Heart right ventricle (tissue), 16 donors: Measurements from ENCODE around the gene HMCN2. TPM values are rescaled to one million over a fixed set of nuclear protein-coding genes. Genes with fewer than 3 reads are reported as not detected.

Experiments
- ATAC-seq, 8 donors: fragments of 200-7000 bp; cut with Tn5 transposase; one replicate each; pipeline ENCODE4 v1.9.1; 2020; ENCODE audit warnings: mild to moderate bottlenecking in 8 of 8, moderate library complexity in 8 of 8, moderate number of reproducible peaks in 1 of 8
- DNase-seq, 2 donors: peaks; one replicate each; pipeline ENCODE4 v3.0.0-alpha.2; 2020
- H3K27ac ChIP-seq, 10 donors: fragments of 200-600 bp; sonication (generic) in 2 of 10; one replicate each; pipeline versions ENCODE4 v1.5.0 to v1.8.0; 2020 to 2022; ENCODE audit warnings: mild to moderate bottlenecking in 3 of 10
- H3K27me3 ChIP-seq, 7 donors: fragments of 200-600 bp; one replicate each; pipeline ENCODE4 v1.8.0; 2021 to 2022; ENCODE audit warnings: mild to moderate bottlenecking in 2 of 7
- H3K36me3 ChIP-seq, 9 donors: fragments of 200-600 bp; sonication (generic) in 1 of 9; one replicate each; pipeline versions ENCODE4 v1.5.0 to v1.8.0; 2020 to 2022; ENCODE audit warnings: mild to moderate bottlenecking in 2 of 9
- H3K4me1 ChIP-seq, 9 donors: fragments of 200-600 bp; sonication (generic) in 1 of 9; one replicate each; pipeline versions ENCODE4 v1.5.0 to v1.8.0; 2020 to 2022; ENCODE audit warnings: mild to moderate bottlenecking in 4 of 9
- H3K4me3 ChIP-seq, 10 donors: fragments of 200-600 bp; sonication (generic) in 2 of 10; one replicate each; pipeline versions ENCODE4 v1.5.0 to v1.8.0; 2020 to 2022; ENCODE audit warnings: mild to moderate bottlenecking in 7 of 10, moderate library complexity in 2 of 10
- H3K9me3 ChIP-seq, 11 donors: fragments of 200-600 bp in 10 of 11; sonication (generic) in 2 of 11; one replicate each; pipeline versions ENCODE4 v1.5.0 to v1.8.0; 2013 to 2022; ENCODE audit warnings: mild to moderate bottlenecking in 2 of 11, control low read depth in 1 of 11, moderate library complexity in 1 of 11
- WGBS, 2 donors: extraction: QIAGEN DNeasy Blood & Tissue Kit; methylation state at CpG; one replicate each; pipeline ENCODE4 v1.1.7; 2013; ENCODE audit warnings: inconsistent platforms in 1 of 2; 5-methylcytosine and 5-hydroxymethylcytosine counted together
- intact Hi-C, 10 donors: fragments of 100-400 bp; cut with DNase I; formaldehyde crosslinking; loops; one replicate each; pipeline versions ENCODE4 v1.11.1 to v1.14.2; 2022
- polyA plus RNA-seq, 2 donors: library from polyadenylated mRNA; stranded (reverse); fragments of 200-250 nt; gene quantifications; one replicate each; pipeline ENCODE4 v1.2.3, GENCODE V29; 2013
- total RNA-seq, 10 donors: library from RNA; stranded (reverse); fragmentation: NEBNext Ultra II Directional in 3 of 10; extraction: Animal tissue kit (Norgen Biotek cat#: 25700) in 3 of 10; gene quantifications; one replicate each; pipeline versions ENCODE4 v1.2.1 to v1.2.4, GENCODE V29; 2021 to 2023
- TF ChIP-seq, protein P1 (sequence below), 9 donors: fragments of 200-600 bp; sonication (generic) in 2 of 9; IDR thresholded peaks; one replicate each; pipeline versions ENCODE4 v1.5.0 to v1.8.0; 2021 to 2022; ENCODE audit warnings: antibody characterized with exemption in 9 of 9, mild to moderate bottlenecking in 5 of 9, moderate library complexity in 1 of 9
- donor health status: Arrhythmogenic right ventricular cardiomyopathy.
- donor health status: ischemic (EF 13 %, LVEDD 7.1; RV severe dilation, severe dysfunction).
- donor health status: healthy with polysubstance abuse.
- donor health status: DM: no; HTN: yes; CAD: no.
- donor health status: DM: no; HTN: no; CAD: no.
- donor health status: ischemic (EF 25% LVEDD 6.9; RV normal size, moderate dysfunction).
- donor health status: ischemic (EF 25% LVEDD 5.7; RV mildly dilated, moderate dysfunction).
- donor health status: healthy.
- donor health status: DM: yes; HTN: yes; CAD: no.
- donor health status: Ischemic cardiomyopathy.
- donor health status: ischemic (EF 35%, LVEDD 5.7; RV mildly dilated, moderate dysfunction).
- donor health status: nonischemic (EF 11% LVEDD 7.7; RV severe dilation, severe dysfunction).
- donor health status: DM: yes; HTN: yes; CAD: no.
- donor health status: PGD.
- donor health status: ischemic (EF 29% LVEDD 5.4; RV normal size, mild dysfunction).
- donor health status: nonischemic (EF 23%, LVEDD 6.1; RV moderate dilation, normal function).

The HMCN2 gene
- total and polyA plus RNA-seq, 12 donors, result 2.6 to 10.2 (median 4.9) TPM

DNA sequence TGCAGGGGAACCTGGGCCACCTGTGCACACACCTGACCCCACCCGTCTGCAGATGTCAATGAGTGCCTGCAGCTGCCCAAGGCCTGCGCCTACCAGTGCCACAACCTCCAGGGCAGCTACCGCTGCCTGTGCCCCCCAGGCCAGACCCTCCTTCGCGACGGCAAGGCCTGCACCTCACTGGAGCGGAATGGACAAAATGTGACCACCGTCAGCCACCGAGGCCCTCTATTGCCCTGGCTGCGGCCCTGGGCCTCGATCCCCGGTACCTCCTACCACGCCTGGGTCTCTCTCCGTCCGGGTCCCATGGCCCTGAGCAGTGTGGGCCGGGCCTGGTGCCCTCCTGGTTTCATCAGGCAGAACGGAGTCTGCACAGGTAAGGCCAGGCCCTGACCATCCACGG lies 164.7 kb downstream of the HMCN2 start:
- DNase-seq (no peak), ATAC-seq (no peak)
- intact Hi-C loops, result loop anchor here in 1 of 10 donors (10.0 kb wide), 1 partner anchor 55 kb away; no protein-coding TSS in a partner anchor
- Histone ChIP-seq H3K4me1 (peaks cover 2 to 41% (median 23%) of the 10 kb centered on the region in 9 donors), H3K9me3 (no peaks in the 10 kb centered on the region), H3K27me3 (peaks cover 0 to 26% (median 18%) of the 10 kb centered on the region in 7 donors), H3K36me3 (no peaks in the 10 kb centered on the region), H3K27ac (no peak overlapping the region), H3K4me3 (no peak overlapping the region)
- TF ChIP-seq, protein P1, sequence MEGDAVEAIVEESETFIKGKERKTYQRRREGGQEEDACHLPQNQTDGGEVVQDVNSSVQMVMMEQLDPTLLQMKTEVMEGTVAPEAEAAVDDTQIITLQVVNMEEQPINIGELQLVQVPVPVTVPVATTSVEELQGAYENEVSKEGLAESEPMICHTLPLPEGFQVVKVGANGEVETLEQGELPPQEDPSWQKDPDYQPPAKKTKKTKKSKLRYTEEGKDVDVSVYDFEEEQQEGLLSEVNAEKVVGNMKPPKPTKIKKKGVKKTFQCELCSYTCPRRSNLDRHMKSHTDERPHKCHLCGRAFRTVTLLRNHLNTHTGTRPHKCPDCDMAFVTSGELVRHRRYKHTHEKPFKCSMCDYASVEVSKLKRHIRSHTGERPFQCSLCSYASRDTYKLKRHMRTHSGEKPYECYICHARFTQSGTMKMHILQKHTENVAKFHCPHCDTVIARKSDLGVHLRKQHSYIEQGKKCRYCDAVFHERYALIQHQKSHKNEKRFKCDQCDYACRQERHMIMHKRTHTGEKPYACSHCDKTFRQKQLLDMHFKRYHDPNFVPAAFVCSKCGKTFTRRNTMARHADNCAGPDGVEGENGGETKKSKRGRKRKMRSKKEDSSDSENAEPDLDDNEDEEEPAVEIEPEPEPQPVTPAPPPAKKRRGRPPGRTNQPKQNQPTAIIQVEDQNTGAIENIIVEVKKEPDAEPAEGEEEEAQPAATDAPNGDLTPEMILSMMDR (IDR thresholded peaks at IDR 0.05), result no peak
- 96 to 97% methylated on average over 18 of the region's 18 CpGs for WGBS, 2 donors

DNA sequence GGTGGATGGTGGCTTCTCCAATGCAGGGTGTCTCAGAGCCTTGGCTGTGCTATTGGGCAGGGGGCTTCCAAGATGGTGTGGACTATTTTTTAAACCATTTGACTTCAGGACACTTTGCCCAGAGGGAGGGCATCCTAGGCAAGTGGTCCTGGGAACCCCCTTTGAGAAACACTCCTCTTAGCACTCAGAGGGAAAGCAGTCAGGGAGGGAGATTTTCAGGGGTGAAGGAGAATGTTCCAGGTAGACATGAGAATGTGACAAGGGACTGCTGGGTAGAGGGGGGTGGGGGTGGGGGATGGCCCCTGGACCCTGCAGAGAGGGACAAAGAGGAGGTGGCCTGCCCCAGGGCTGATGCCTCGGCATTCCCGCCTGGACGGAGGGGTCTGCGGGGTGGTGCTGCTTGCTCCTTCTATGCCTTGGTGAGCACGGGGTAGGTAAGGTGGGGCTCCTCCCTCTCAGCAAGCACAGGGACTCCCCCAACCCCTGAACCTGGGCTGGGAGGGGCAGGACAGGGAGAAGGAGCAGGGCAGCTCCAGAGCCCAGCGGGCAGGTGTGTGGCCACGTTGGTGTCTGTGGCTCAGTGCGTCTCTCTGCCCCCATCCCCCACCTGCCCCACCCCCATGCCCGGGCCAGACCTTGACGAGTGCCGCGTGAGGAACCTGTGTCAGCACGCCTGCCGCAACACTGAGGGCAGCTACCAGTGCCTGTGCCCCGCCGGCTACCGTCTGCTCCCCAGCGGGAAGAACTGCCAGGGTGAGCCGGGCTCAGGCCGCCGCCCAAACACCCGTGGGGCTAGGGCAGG lies 165.4 kb downstream of the HMCN2 start:
- Histone ChIP-seq H3K4me1 (peaks cover 2 to 38% (median 23%) of the 10 kb centered on the region in 9 donors), H3K27me3 (peaks cover 0 to 26% (median 18%) of the 10 kb centered on the region in 7 donors), H3K36me3 (no peaks in the 10 kb centered on the region), H3K9me3 (no peaks in the 10 kb centered on the region), H3K27ac (no peak overlapping the region), H3K4me3 (no peak overlapping the region)
- ATAC-seq (no peak), DNase-seq (no peak)
- TF ChIP-seq, protein P1 (IDR thresholded peaks at IDR 0.05), result no peak
- 92 to 94% methylated on average over 22 of the region's 22 CpGs for WGBS, 2 donors
- intact Hi-C loops, result loop anchor here in 1 of 10 donors (10.0 kb wide), 1 partner anchor 56 kb away; no protein-coding TSS in a partner anchor

DNA sequence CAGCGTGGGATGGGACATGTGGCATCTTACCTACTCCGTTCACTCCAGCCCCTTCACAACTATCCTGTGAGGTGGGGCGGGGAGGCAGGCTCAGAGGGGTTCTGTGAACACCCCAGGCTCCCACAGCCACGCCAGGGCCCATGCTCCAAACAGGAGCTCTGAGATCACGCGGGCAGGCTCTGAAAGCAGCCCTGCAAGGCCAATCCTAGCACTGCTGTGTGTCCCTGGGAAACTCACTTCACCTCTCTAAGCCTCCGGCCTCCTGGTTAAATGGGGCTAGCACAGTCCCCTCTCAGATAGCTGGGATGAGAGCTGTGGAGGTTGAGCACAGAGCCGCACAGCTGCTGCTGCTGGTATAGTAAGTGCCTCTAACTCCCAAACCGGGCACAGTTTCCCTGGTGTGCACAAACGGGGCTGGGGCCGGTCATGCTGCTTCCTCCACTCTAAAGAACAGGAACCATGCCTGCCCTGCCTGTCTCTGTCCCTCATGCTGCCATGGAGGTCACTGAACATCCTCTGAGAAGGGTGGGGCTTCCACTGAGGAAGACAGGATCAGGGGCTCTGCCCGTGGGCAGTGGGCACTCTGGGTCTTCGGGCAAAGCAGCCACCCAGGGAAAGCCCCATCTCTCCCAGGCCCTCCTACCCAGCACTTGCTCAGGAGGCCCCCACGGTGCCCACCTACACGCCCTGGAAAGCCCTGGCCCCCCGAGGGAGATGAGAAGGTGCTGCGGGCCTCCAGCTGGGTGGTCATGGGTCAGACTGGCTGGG lies 166.2 kb downstream of the HMCN2 start:
- no peak overlapping the region for H3K27ac ChIP-seq
- H3K36me3 ChIP-seq, result no peaks in the 10 kb centered on the region
- H3K4me1 ChIP-seq, result peaks cover 2 to 30% (median 18%) of the 10 kb centered on the region in 9 donors
- ATAC-seq (no peak), DNase-seq (no peak)
- peaks cover 0 to 26% (median 18%) of the 10 kb centered on the region in 7 donors for H3K27me3 ChIP-seq
- intact Hi-C loops, result loop anchor here in 1 of 10 donors (10.0 kb wide), 1 partner anchor 57 kb away; no protein-coding TSS in a partner anchor
- TF ChIP-seq, protein P1 (IDR thresholded peaks at IDR 0.05), result no peak
- H3K4me3 ChIP-seq, result no peak overlapping the region
- 86 to 89% methylated on average over 17 of the region's 17 CpGs for WGBS, 2 donors
- no peaks in the 10 kb centered on the region for H3K9me3 ChIP-seq

DNA sequence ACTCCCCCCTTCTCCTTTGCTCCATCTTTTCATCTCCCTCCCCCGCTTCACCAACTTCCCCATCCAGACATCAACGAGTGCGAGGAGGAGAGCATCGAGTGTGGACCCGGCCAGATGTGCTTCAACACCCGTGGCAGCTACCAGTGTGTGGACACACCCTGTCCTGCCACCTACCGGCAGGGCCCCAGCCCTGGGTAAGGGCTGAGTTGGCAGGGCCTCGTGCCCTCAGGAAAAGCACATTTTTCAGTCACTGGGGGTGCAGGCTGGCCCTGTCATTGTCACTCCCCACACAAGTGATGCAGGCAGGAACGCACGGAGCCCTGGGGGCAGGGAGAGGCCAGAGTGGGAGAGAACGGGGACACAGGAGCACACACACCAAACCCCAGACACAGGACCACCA lies 166.8 kb downstream of the HMCN2 start:
- peaks cover 0 to 26% (median 18%) of the 10 kb centered on the region in 7 donors for H3K27me3 ChIP-seq
- ATAC-seq (peak in 1 of 8 donors; percentile 20), DNase-seq (no peak)
- no peak overlapping the region for H3K27ac ChIP-seq
- intact Hi-C loops, result loop anchor here in 1 of 10 donors (10.0 kb wide), 1 partner anchor 58 kb away; no protein-coding TSS in a partner anchor
- no peak overlapping the region for H3K4me3 ChIP-seq
- H3K36me3 ChIP-seq, result no peaks in the 10 kb centered on the region
- H3K9me3 ChIP-seq, result no peaks in the 10 kb centered on the region
- H3K4me1 ChIP-seq, result peaks cover 0 to 24% (median 12%) of the 10 kb centered on the region in 9 donors
- TF ChIP-seq, protein P1 (IDR thresholded peaks at IDR 0.05), result peak in 2 of 9 donors; percentile 7 to 22
- 65 to 72% methylated on average over 11 of the region's 11 CpGs for WGBS, 2 donors
